Activated naive CD8-positive, alpha-beta T cell treated with anti-CD3 and anti-CD28 coated beads for 36 hours (primary cell): ENCODE data around the gene RBM34. TPM values are rescaled to one million over a fixed set of nuclear protein-coding genes. Genes with fewer than 3 reads are reported as not detected.
"Not testable (repeated sequence)": the region's sequence is repeated elsewhere in the genome, so short reads cannot be mapped to it uniquely, and the experiment has no call there.

Source experiments
- DNase-seq: peaks from one replicate; pipeline ENCODE4 v3.0.0; 2021
- H3K27ac Mint-ChIP-seq: one replicate; pipeline ENCODE4 v1.8.0; 2022; ENCODE audit warnings: mild to moderate bottlenecking, moderate library complexity, mixed read lengths
- H3K27me3 Mint-ChIP-seq: one replicate; pipeline ENCODE4 v1.8.0; 2022; ENCODE audit warnings: mild to moderate bottlenecking, mixed read lengths
- H3K36me3 Mint-ChIP-seq: one replicate; pipeline ENCODE4 v1.8.0; 2021; ENCODE audit warnings: mild to moderate bottlenecking, mixed read lengths
- H3K4me1 Mint-ChIP-seq: one replicate; pipeline ENCODE4 v1.8.0; 2021; ENCODE audit warnings: mixed read lengths
- H3K4me3 Mint-ChIP-seq: one replicate; pipeline ENCODE4 v1.8.0; 2022; ENCODE audit warnings: mild to moderate bottlenecking, moderate library complexity, mixed read lengths
- H3K9me3 Mint-ChIP-seq: one replicate; pipeline ENCODE4 v1.8.0; 2022; ENCODE audit warnings: mixed read lengths
- total RNA-seq, 2 experiments: library from RNA; stranded (reverse); gene quantifications; one replicate each; pipeline ENCODE4 v1.2.3, GENCODE V29; 2021

RBM34 gene
- total RNA-seq, 2 experiments from 2014 or later: 143 to 156 TPM

GRCh38 chr1:235095938-235096562 lies 65.0 kb downstream of the RBM34 start:
- H3K4me3 Mint-ChIP-seq: no peak overlapping the region
- H3K27me3 Mint-ChIP-seq: peaks cover 12% of the 10 kb centered on the region
- peaks cover 2% of the 10 kb centered on the region for H3K36me3 Mint-ChIP-seq

GRCh38 chr1:235093696-235094592 lies 67.1 kb downstream of the RBM34 start:
- peaks cover 7% of the 10 kb centered on the region for H3K4me1 Mint-ChIP-seq
- peak; percentile 79 for DNase-seq
- peak overlapping the region; percentile 42 for H3K4me3 Mint-ChIP-seq
- H3K36me3 Mint-ChIP-seq: peaks cover 2% of the 10 kb centered on the region
- no peaks in the 10 kb centered on the region for H3K9me3 Mint-ChIP-seq
- H3K27me3 Mint-ChIP-seq: peaks cover 3% of the 10 kb centered on the region
- no peak overlapping the region for H3K27ac Mint-ChIP-seq

More at GRCh38 chr1:235095938-235096562, 65.0 kb downstream of the RBM34 start:
- H3K9me3 Mint-ChIP-seq: no peaks in the 10 kb centered on the region
- H3K27ac Mint-ChIP-seq: no peak overlapping the region
- H3K4me1 Mint-ChIP-seq: peaks cover 7% of the 10 kb centered on the region
- no peak for DNase-seq

- Mint-ChIP-seq H3K4me1 (peaks cover 7% of the 10 kb centered on the region), H3K4me3 (no peak overlapping the region), H3K9me3 (no peaks in the 10 kb centered on the region), H3K27ac (no peak overlapping the region), H3K27me3 (peaks cover 3% of the 10 kb centered on the region), H3K36me3 (peaks cover 2% of the 10 kb centered on the region)
- DNase-seq: no peak
Observed at GRCh38 chr1:235093013-235093695, 67.9 kb downstream of the RBM34 start.

GRCh38 chr1:235092415-235092814 lies 68.6 kb downstream of the RBM34 start:
- H3K4me3 Mint-ChIP-seq, DNase-seq, H3K9me3 Mint-ChIP-seq, H3K4me1 Mint-ChIP-seq, H3K36me3 Mint-ChIP-seq, H3K27ac Mint-ChIP-seq, H3K27me3 Mint-ChIP-seq: not testable (repeated sequence)

GRCh38 chr1:235092045-235092406 lies 69.0 kb downstream of the RBM34 start:
- H3K27me3 Mint-ChIP-seq, DNase-seq, H3K36me3 Mint-ChIP-seq: not testable (repeated sequence)

GRCh38 chr1:235091319-235092044 lies 69.6 kb downstream of the RBM34 start:
- not testable (repeated sequence) for DNase-seq, H3K4me1 Mint-ChIP-seq

More at GRCh38 chr1:235092045-235092406, 69.0 kb downstream of the RBM34 start:
- not testable (repeated sequence) for H3K27ac Mint-ChIP-seq, H3K4me3 Mint-ChIP-seq, H3K4me1 Mint-ChIP-seq, H3K9me3 Mint-ChIP-seq

GRCh38 chr1:235090406-235091069 lies 70.5 kb downstream of the RBM34 start:
- Mint-ChIP-seq H3K27me3 (peaks cover 3% of the 10 kb centered on the region), H3K27ac (no peak overlapping the region), H3K4me3 (no peak overlapping the region), H3K36me3 (peaks cover 2% of the 10 kb centered on the region), H3K9me3 (no peaks in the 10 kb centered on the region), H3K4me1 (peaks cover 7% of the 10 kb centered on the region)
- no peak for DNase-seq

More at GRCh38 chr1:235091319-235092044, 69.6 kb downstream of the RBM34 start:
- H3K27ac Mint-ChIP-seq, H3K36me3 Mint-ChIP-seq, H3K27me3 Mint-ChIP-seq, H3K4me3 Mint-ChIP-seq, H3K9me3 Mint-ChIP-seq: not testable (repeated sequence)

GRCh38 chr1:235088907-235089306 lies 72.1 kb downstream of the RBM34 start:
- Mint-ChIP-seq H3K27me3 (peaks cover 3% of the 10 kb centered on the region), H3K9me3 (no peaks in the 10 kb centered on the region), H3K27ac (no peak overlapping the region), H3K4me3 (no peak overlapping the region), H3K4me1 (peaks cover 7% of the 10 kb centered on the region), H3K36me3 (peaks cover under 1% of the 10 kb centered on the region)
- DNase-seq: no peak

GRCh38 chr1:235088430-235088829 lies 72.6 kb downstream of the RBM34 start:
- H3K4me3 Mint-ChIP-seq: no peak overlapping the region
- no peaks in the 10 kb centered on the region for H3K36me3 Mint-ChIP-seq
- H3K9me3 Mint-ChIP-seq: no peaks in the 10 kb centered on the region
- H3K27ac Mint-ChIP-seq: no peak overlapping the region
- H3K4me1 Mint-ChIP-seq: peaks cover 7% of the 10 kb centered on the region
- no peaks in the 10 kb centered on the region for H3K27me3 Mint-ChIP-seq
- no peak for DNase-seq

- no peak overlapping the region for H3K27ac Mint-ChIP-seq
Observed at GRCh38 chr1:235087906-235088305, 73.1 kb downstream of the RBM34 start.

GRCh38 chr1:235085411-235086117 lies 75.5 kb downstream of the RBM34 start:
- H3K36me3 Mint-ChIP-seq, H3K4me3 Mint-ChIP-seq, H3K9me3 Mint-ChIP-seq, H3K27ac Mint-ChIP-seq, H3K27me3 Mint-ChIP-seq, DNase-seq: not testable (repeated sequence)
- H3K4me1 Mint-ChIP-seq: peaks cover 18% of the 10 kb centered on the region

More at GRCh38 chr1:235087906-235088305, 73.1 kb downstream of the RBM34 start:
- Mint-ChIP-seq H3K4me1 (peaks cover 13% of the 10 kb centered on the region), H3K27me3 (no peaks in the 10 kb centered on the region), H3K4me3 (no peak overlapping the region), H3K9me3 (no peaks in the 10 kb centered on the region), H3K36me3 (no peaks in the 10 kb centered on the region)
- no peak for DNase-seq
